ENCODE data around the gene HARS2.
"Not testable (repeated sequence)": the region's sequence is repeated elsewhere in the genome, so short reads cannot be mapped to it uniquely, and the experiment has no call there.

Gene HARS2

DNA sequence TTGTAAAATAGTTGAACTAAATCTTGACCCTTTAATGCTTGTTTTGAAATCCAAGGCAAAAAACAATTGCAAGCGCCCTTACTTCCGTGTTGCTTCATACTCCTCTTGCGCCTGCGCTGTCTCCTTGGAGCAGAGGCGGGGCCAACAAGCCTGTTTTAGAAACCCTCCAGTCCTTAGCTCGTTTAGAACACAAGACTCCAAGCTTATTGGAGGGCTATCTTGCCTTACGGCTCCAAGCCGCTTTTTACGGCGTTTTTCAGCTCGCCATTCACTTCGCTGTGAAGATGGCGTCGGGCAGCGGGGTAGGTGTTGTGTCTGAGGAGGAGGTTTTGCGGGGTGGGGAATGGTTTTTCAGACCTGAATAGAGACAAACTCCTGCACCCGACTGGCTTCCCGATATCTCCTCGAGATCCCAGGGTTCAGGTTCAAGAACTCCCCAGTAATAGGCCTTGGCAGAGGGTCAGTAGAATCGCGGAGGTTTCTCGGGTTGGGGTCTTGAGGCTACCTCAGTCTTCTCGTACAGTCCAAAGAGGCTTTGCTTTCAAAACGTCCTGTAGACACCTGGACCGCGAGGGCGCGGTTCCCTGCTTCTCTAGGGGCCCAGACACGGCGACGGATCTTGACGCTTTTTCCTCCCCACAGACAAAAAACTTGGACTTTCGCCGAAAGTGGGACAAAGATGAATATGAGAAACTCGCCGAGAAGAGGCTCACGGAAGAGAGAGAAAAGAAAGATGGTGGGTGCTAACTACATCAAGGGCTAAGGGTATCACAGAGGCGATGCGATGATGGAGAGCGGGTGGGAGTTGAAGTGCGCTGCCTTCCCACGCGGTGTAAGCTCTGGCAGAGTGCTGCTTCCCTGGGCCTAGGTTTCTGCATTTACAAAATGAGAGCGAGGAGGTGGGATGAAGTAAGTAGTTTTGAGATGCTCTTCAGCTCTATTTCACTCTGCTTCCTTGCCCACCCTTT, 9.2 kb downstream of the HARS2 start, which contains the start of gene ZMAT2:
ZMAT2 (plus strand) TSS at position 271 of the 968 bp plus-strand sequence; CDS start at position 285, 14 bp downstream.
- peak; percentile 88 to 89 for DNase-seq (ENCODE audit: low read depth in 2 of 2)

DNA sequence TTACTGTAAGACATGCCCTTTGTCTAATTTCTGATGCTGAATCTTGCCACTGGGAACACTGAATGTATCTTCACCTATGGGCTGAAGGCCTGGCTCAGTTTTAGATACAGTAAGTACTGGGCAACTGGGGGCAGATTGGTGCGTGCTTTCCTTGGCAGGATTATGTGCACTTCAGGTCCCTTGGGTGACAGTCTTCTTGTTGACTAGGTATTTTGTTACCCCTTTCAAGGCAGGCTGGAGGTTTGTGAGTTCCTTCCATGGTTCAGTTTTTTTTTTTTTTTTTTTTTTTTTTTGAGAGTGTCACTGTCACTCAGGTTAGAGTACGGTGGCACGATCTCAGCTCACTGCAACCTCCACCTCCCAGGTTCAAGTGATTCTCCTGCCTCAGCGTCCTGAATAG, 16.6 kb downstream of the HARS2 start:
- no peak for DNase-seq (ENCODE audit: low read depth in 2 of 2)

DNA sequence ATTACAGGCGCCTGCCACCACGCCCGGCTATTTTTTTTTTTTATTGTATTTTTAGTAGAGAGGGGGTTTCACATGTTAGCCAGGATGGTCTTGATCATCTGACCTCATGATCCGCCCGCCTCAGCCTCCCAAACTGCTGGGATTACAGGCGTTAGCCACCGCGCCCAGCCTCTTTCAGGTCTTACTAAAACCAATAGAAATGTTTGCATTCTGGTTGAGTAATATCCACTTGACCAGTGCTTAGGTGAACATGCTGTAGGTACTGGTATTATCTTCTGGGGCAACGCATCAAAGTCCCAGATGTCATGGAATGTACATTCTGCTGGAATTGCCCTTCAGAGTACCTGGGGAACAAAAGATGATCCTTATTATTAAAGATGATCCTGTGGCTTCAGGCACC, 17.5 kb downstream of the HARS2 start:
- DNase-seq (ENCODE audit: low read depth in 2 of 2): not testable (repeated sequence)

DNA sequence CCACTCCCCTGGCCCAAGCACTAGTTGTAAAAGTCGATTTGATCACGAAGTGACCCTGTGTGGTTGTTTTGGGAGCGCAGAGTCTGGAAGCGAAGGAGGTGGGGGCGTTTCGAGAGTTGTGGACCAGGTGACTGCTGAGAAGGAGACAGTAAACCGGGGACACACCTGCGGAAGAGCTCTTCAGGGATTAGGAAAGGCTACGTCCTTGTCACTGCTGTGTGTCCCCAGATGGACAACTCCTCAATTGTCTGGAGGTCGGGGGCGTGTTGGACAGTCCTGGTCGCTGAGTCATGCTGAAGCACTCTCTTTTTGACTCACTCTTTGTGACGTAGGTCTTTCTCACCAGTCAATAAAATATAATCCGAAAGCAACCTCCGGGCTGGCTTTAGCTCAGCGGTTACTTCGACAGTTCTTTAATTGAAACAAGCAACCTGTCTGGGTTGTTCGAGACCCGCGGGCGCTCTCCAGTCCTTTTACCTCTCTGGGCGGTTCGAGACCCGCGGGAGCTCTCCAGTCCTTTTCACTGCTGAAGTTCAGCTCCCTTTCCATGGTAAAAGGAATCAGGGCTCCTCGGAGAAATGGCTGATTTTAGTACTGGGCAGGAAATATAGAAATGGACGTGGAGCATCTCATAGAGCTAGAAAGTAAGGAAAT, 19.8 kb downstream of the HARS2 start:
- peak; percentile 87 to 88 for DNase-seq (ENCODE audit: low read depth in 2 of 2)

DNA sequence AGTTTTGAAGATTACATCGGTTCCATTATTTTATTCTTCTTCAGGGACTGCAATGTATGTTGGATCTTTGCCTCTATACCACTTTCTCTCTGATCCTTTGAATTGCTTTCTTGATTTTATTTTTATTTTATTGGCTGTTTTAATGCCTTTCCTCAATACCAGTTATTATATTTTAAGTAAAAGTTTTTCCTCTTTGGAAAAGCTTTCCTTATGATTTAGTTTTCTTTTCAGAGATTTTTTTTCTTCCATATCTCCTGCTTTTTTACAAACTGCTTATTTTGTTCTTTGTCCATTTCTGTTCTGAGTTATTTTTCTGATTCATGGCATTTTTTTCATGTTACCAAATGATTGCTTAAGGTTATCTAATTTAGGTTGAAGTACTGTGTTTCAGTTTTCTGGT, 20.5 kb downstream of the HARS2 start:
- DNase-seq (ENCODE audit: low read depth in 2 of 2): no peak

DNA sequence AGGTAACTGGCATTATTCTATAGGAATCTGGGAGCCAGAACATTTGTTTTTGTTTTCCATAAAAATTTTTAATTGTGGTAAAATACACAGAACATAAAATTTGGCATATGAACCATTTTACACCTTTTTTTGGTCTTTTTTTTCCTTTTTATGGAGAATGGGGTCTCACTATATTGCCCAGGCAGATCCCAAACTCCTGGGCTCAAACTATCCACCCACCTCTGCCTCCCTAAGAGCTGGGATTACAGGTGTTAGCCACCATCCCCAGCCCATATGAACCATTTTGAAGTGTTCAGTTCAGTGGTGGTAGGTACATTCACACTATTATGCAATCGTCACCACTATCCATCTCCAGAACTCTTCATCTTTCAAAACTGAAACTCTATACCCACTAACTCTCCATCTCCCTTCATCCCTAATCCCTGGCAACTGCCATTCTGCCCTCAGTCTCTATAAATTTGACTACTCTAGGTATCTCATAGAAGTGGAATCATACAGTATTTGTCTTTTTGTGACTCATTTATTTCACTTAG, 22.4 kb downstream of the HARS2 start:
- DNase-seq (ENCODE audit: low read depth in 2 of 2): no peak

DNA sequence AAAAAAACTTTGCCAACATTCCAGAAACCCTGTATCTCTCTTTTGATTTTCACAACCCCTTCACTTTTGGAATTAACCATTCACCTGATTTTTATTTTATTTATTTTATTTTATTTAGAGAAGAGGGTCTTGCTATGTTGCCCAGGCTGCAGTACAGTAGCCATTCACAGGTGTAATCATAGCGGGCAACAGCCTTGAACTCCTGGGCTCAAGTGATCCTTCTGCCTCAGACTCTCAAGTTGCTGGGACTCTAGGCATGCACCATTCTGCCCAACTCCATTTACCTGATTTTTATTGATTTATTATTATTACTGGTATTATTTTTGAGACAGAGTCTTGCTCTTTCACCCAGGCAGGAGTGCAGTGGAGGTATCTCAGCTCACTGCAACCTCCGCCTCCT, 25.0 kb downstream of the HARS2 start:
- not testable (repeated sequence) for DNase-seq (ENCODE audit: low read depth in 2 of 2)

DNA sequence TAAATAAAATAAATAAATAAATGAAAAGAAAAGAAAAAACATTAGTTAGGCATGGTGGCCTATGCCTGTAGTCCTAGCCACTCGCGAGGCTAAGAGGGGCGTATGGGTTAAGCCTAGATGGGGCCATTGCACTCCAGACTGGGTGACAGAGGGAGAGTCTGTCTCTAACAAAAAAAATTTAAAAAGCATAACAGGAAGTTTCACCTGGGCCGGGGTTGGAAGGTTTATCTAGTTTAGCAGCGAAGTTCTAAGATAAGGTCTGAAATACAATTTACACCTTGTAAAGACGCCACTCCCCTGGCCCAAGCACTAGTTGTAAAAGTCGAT, 27.0 kb downstream of the HARS2 start:
- no peak for DNase-seq (ENCODE audit: low read depth in 2 of 2)

DNA sequence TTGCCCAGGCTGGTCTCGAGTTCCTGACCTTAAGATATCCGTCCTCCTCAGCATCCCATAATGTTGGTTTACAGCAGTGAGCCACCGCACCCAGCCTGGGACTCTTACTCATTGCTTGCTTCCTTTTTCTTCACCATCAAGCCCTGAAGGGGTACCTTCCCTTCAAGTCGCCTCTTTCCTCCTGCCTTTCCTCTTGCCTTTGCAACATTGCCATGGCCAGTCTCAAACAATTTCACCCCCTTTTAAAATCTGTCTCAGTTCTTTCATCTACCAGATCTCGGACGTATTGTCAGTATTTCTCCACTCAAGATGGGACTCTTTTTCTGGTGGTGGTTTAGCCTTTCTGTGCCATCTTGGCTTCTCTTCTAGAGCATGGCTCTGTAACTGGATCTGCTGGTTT, 29.5 kb downstream of the HARS2 start:
- not testable (repeated sequence) for DNase-seq (ENCODE audit: low read depth in 2 of 2)

DNA sequence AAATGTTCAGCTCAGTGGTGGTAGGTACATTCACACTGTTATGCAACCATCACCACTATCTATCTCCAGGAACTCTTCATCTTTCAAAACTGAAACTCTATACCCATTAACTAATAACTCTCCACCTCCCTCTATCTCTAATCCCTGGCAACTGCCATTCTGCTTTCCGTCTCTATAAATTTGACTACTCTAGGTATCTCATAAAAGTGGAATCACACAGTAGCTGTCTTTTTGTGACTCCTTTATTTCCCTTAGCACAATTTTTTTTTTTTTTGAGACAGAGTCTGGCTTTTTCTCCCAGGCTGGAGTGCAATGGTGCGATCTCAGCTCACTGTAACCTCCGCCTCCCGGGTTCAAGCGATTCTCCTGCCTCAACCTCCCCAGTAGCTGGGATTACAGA, 30.1 kb downstream of the HARS2 start:
- DNase-seq (ENCODE audit: low read depth in 2 of 2): not testable (repeated sequence)

DNA sequence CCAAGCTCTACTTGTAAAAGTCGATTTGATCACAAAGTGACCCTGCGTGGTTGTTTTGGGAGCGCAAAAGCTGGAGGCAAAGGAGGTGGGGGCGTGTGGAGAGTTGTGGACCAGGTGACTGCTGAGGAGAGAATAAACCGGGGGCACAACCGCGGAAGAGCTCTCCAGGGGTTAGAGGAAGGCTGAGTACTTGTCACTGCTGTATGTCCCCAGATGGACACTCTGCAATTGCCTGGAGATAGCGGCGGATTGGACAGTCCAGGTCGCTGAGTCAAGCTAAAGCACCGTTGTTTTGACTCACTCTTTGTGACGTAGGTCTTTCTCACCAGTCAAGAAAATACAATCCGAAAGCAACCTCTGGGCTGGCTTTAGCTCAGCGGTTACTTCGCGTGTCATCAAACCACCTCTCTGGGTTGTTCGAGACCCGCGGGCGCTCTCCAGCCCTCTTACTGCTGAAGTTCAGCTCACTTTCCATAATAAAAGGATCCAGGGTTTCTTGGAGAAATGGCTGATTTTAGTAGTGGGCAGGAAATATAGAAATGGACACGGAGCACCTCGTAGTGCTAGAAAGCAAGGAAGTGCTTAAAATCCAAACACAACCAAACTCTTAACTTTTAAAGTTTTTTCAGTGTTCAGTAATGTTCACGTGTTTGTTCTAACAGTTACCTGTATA, 34.7 kb downstream of the HARS2 start:
- peak; percentile 69 to 72 for DNase-seq (ENCODE audit: low read depth in 2 of 2)

DNA sequence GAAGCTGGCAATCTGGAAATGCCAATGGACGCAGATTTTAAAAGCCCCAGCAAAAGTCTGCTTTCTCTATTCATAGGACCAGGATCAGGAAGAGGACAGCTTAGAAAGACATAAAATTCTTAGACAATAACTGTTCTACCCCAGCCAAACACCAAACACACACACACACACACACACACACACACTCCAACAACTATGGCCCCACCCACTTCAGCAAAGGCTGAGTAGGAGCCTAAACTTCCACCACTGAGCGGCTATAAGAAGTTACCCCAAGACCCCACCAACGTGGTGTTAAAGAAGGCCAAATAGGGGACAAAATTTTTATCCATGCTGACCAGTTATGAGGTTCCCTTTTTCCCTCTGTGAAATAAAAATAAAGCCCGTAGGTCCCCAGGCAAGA, 41.8 kb downstream of the HARS2 start:
- DNase-seq (ENCODE audit: low read depth in 2 of 2): no peak

DNA sequence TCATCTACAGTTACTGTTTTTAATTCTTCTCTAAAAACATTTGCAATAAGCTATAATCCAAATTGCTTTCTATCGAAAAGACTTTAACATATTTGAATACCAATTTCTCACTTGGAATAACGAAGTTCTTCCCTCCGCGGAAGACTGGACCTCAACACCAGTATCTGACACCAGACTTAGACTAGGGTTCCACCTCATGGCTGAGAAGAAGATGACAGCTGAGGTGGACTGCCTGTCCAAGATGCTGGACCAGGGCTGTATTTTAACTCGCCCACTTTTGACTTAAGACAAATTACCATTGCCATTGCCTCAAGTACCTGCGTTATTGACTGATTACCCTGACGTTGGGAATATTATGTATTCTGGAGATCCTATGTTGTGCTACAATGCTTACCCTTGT, 43.1 kb downstream of the HARS2 start:
- no peak for DNase-seq (ENCODE audit: low read depth in 2 of 2)

DNA sequence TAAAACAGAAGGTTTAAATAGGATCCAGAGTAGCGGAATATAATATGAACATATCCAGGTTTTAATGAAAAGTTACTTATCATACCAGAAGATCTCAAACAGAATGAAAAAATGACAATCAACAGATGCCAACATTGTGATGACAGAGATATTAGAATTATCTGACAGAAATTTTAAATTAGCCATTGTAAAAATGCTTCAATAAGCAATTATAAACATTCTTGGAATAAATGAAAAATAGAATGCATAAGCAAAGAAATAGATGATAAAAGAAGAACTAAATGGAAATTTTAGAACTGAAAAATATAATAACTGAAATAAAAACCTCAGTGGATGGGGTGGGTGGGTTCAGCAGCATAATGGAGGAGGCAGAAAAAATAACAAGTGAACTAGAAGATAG, 46.2 kb downstream of the HARS2 start:
- DNase-seq (ENCODE audit: low read depth in 2 of 2): no peak

DNA sequence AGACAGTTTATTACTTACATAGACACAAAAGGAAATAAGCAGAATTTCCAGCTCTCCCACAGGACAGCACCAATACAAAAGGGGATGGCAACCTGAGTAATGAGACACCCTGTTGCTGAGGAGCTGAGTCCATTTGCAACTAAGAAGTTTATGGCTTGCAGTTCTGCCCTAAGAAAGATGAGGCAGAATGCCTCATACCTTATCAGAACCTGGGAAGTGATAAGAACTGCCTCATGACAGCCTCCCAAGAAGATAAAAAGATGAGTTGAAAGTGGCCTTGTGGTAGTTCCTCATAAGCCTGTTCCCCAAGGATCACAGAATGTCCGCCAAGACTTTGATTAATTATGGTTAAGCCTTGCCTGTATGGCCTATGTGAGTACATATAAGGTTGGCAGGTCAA, 50.7 kb downstream of the HARS2 start:
- DNase-seq (ENCODE audit: low read depth in 2 of 2): no peak

Measured in stimulated activated CD4-positive, alpha-beta T cell treated with anti-CD3 and anti-CD28 coated beads, Interleukin-15, amount 100 ng/mL, for 48 hours (primary cell).